ENCODE data around the gene PTPN11.

Gene PTPN11

DNA sequence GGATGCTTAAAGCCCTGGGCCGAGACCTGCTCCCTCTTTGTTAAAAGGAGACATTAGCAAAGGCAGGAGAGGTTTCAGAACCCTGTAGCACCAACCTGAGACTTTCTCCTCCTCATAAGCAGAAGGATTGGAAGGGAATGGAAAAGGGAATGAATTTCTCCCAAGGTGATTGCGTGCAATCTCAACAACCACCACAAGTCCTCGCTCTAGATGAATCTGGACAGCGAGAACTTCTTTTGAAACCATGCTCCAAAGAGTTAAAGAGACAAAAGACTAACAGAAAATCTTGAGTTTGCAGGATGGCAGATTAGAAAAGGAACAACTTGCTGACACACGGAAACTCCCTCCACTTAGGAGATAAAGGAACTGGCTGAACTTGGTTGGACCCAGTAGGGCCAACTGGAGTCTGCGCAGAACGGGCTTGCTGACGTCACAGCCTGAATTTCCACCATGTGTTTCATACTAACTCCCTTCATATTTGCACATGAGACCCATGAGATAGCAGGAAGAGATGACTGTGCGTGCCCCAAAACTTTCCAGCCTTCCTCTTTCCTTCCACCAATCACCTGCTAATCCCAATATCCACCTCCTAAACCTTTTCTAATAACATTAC, 137.0 kb downstream of the PTPN11 start:
- DNase-seq = no peak

DNA sequence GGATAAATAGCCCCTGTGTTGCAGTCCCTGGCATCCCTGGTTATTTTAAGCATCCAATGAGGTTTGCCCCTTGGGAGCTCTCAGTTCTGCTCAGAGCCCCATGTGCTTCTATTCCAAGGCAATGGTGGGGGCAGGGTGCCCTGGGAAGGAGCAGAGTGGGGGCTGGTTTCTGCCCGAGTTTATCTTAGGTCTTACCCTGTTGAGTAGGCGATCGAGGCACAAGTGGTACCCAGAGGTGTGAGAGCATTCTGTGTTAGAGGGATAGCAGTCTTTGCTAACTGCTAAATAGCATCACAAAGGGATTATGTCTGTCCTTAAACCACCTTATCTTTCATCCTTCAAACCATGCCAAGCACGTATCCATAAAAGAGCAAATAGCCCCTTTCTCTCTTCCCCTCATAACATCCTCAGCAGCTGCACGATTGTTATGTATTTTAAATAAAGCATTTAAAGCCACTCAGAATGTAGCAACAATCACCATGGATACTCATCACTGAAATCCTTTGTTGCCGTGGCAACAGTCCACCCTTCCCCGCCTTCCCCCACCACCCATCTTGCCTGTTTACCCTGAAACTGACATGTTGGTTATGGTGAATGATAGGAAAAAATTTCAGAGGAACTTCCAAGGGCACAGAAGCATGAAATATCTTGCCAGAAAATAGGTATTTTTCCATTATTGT, 139.3 kb downstream of the PTPN11 start:
- DNase-seq = no peak
